Measurements from ENCODE around the gene CFAP65.

CFAP65 gene

DNA sequence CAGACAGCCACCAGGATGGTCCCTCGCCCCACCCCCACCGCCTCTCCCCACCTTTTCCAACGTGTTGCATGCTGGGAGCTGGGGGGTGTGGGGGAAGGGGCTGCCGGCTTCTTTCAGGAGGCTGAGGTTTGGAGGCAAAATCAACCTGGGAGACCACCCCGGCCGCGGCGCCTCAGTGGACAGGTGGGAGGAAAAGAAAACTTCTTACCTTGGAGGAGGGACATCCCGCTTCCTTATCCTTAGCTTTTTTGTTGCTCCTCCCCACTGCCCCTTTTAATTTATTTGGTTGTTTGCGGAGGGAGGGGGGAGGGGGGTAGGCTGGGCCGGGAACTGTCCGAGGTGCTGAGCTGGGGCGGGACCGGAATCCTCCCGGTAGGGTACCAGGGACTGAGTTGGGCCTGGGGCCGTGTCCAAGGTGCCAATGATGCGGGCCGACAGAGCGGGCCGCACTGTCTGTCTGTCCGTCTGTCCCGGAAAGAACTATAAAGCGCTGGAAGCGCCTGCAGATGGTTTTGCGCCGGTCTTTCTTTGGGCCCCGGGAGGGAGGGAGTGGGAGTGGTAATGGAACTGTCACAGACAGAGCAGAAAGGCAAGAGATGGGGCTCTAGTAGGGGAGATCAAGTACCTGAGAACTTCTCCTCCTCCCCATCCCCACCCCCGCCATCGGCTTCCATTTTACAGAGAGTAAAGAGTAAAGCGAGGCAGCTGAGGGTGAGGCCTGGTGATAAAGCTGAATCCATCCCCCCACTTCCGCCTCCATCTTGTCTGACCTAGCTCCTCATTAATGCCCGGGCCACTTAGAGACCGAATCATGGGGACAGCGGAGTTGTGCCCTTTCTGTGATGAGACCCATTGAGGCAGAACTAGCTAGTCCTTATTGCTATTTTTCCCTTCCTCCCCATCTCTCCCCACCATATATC lies 79.4 kb downstream of the CFAP65 start:
- Histone ChIP-seq H3K27ac (ENCODE audit: low read depth, low read length) (no peak overlapping the region), H3K4me2 (ENCODE audit: low read length) (no peak overlapping the region), H3K4me1 (ENCODE audit: control insufficient read depth, low read length) (peaks cover 11% of the 10 kb centered on the region), H3K36me3 (ENCODE audit: control insufficient read depth, low read length) (no peaks in the 10 kb centered on the region), H3F3A (ENCODE audit: control insufficient read depth, insufficient read depth) (no peaks in the 10 kb centered on the region), H4K20me1 (ENCODE audit: control insufficient read depth, insufficient read depth, low read depth, low read length) (no peaks in the 10 kb centered on the region), H3K79me2 (ENCODE audit: control insufficient read depth, low read length) (no peaks in the 10 kb centered on the region), H3K9me2 (replicated peaks; ENCODE audit: control insufficient read depth, low read length) (no peaks in the 10 kb centered on the region), H3K4me3 (ENCODE audit: low read length) (no peak overlapping the region), H3K9me3 (ENCODE audit: control insufficient read depth, insufficient read depth, low read length) (no peaks in the 10 kb centered on the region), H3K27me3 (ENCODE audit: control insufficient read depth, low read length) (peaks cover 24% of the 10 kb centered on the region)
- no peak for TF ChIP-seq EZH2phosphoT487 (IDR thresholded peaks at IDR 0.05; ENCODE audit: borderline replicate concordance, low read length)
- TF ChIP-seq CTCF (IDR thresholded peaks at IDR 0.05; ENCODE audit: low read depth, low read length, poor library complexity, severe bottlenecking) = no peak

DNA sequence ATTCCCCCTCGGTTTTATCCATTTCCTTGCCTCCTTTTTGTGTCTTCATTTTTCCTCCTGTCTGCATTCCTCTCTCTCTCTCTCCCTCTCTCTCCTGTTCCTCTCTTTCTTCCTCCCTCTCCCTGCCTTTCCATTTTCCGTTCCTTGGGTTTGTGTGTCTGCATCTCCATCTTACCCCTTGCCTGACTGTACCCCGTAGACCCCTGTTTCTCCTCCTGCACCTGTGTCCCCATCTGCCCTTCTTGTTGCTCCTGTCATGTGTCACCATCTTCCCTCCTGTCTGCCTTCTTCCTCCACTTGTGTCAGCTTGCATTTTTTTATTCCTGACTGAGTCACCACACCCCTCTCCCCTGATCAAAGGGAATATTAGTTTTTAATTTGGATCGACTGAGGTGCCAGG lies 80.1 kb downstream of the CFAP65 start:
- no peaks in the 10 kb centered on the region for H3K9me3 ChIP-seq (ENCODE audit: control insufficient read depth, insufficient read depth, low read length)
- no peaks in the 10 kb centered on the region for H3K79me2 ChIP-seq (ENCODE audit: control insufficient read depth, low read length)
- no peaks in the 10 kb centered on the region for H4K20me1 ChIP-seq (ENCODE audit: control insufficient read depth, insufficient read depth, low read depth, low read length)
- peaks cover 24% of the 10 kb centered on the region for H3K27me3 ChIP-seq (ENCODE audit: control insufficient read depth, low read length)
- no peaks in the 10 kb centered on the region for H3F3A ChIP-seq (ENCODE audit: control insufficient read depth, insufficient read depth)
- H3K36me3 ChIP-seq (ENCODE audit: control insufficient read depth, low read length) = no peaks in the 10 kb centered on the region
- H3K4me1 ChIP-seq (ENCODE audit: control insufficient read depth, low read length) = peaks cover 11% of the 10 kb centered on the region
- H3K27ac ChIP-seq (ENCODE audit: low read depth, low read length) = no peak overlapping the region
- no peaks in the 10 kb centered on the region for H3K9me2 ChIP-seq (replicated peaks; ENCODE audit: control insufficient read depth, low read length)
- H3K4me2 ChIP-seq (ENCODE audit: low read length) = no peak overlapping the region
- TF ChIP-seq EZH2phosphoT487 (IDR thresholded peaks at IDR 0.05; ENCODE audit: borderline replicate concordance, low read length) = no peak
- TF ChIP-seq CTCF (IDR thresholded peaks at IDR 0.05; ENCODE audit: low read depth, low read length, poor library complexity, severe bottlenecking) = no peak
- H3K4me3 ChIP-seq (ENCODE audit: low read length) = no peak overlapping the region

DNA sequence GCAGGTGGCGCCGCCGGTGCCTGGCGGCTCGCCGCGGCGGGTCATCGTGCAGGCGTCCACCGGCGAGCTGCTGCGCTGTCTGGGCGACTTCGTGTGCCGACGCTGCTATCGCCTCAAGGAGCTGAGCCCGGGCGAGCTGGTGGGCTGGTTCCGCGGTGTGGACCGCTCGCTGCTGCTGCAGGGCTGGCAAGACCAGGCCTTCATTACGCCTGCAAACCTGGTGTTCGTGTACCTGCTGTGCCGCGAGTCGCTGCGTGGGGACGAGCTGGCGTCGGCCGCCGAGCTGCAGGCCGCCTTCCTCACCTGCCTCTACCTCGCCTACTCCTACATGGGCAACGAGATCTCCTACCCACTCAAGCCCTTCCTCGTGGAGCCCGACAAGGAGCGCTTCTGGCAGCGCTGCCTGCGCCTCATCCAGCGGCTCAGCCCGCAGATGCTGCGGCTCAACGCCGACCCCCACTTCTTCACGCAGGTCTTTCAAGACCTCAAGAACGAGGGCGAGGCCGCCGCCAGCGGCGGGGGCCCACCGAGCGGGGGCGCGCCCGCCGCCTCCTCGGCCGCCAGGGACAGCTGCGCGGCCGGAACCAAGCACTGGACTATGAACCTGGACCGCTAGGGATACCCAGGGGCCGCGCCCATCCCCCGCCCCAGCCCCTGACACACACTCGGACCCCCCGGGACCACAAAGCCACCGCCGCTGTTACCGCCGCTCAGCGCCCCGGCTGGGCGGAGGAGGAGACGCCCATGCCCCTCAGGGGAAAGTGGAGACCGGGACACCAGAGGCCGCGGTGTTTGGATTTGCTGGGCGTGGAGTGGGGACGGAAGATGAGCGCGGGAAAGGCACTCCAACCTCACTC lies 80.8 kb downstream of the CFAP65 start:
- Histone ChIP-seq H3K27me3 (ENCODE audit: control insufficient read depth, low read length) (peaks cover 24% of the 10 kb centered on the region), H3K9me3 (ENCODE audit: control insufficient read depth, insufficient read depth, low read length) (no peaks in the 10 kb centered on the region), H3K9me2 (replicated peaks; ENCODE audit: control insufficient read depth, low read length) (no peaks in the 10 kb centered on the region), H3K4me1 (ENCODE audit: control insufficient read depth, low read length) (peaks cover 11% of the 10 kb centered on the region), H3K27ac (ENCODE audit: low read depth, low read length) (no peak overlapping the region), H3K4me3 (ENCODE audit: low read length) (no peak overlapping the region), H3K79me2 (ENCODE audit: control insufficient read depth, low read length) (no peaks in the 10 kb centered on the region), H3F3A (ENCODE audit: control insufficient read depth, insufficient read depth) (no peaks in the 10 kb centered on the region), H4K20me1 (ENCODE audit: control insufficient read depth, insufficient read depth, low read depth, low read length) (no peaks in the 10 kb centered on the region), H3K36me3 (ENCODE audit: control insufficient read depth, low read length) (no peaks in the 10 kb centered on the region), H3K4me2 (ENCODE audit: low read length) (no peak overlapping the region)
- no peak for TF ChIP-seq EZH2phosphoT487 (IDR thresholded peaks at IDR 0.05; ENCODE audit: borderline replicate concordance, low read length)
- no peak for TF ChIP-seq CTCF (IDR thresholded peaks at IDR 0.05; ENCODE audit: low read depth, low read length, poor library complexity, severe bottlenecking)
